Keratinocyte (primary cell): ENCODE data around the gene MBNL3. TPM values are rescaled to one million over a fixed set of nuclear protein-coding genes. Genes with fewer than 3 reads are reported as not detected.

Experiments
- DNase-seq: peaks from one replicate; pipeline ENCODE4 v3.0.0-alpha.2; 2011; ENCODE audit warnings: low read depth, missing footprints, low spot score
- FAIRE-seq: peaks from 2 replicates; lab custom pipeline; 2011; peaks lifted over from hg19 to GRCh38; lab: Jason Lieb, UNC
- H2AFZ ChIP-seq: 2 replicates; pipeline ENCODE4 v1.6.0; 2012; ENCODE audit warnings: low read length, control low read depth, inconsistent platforms; ENCODE audit not compliant: control insufficient read depth
- H3K27ac ChIP-seq: 2 replicates; pipeline ENCODE4 v1.5.1; 2011; ENCODE audit warnings: low read length; ENCODE audit not compliant: control insufficient read depth, insufficient read depth
- H3K27me3 ChIP-seq: 3 replicates; pipeline ENCODE4 v1.6.0; 2011; ENCODE audit warnings: low read length; ENCODE audit not compliant: control insufficient read depth, insufficient read depth; ENCODE audit errors: extremely low read depth
- H3K36me3 ChIP-seq, 2 experiments: 2 replicates in 1 of 2; 3 replicates in 1 of 2; pipeline ENCODE4 v1.5.1; 2011; ENCODE audit warnings: low read length in 2 of 2, mild to moderate bottlenecking in 1 of 2; ENCODE audit not compliant: control insufficient read depth in 2 of 2, insufficient read depth in 2 of 2; ENCODE audit errors: extremely low read depth in 1 of 2
- H3K4me1 ChIP-seq: 3 replicates; pipeline ENCODE4 v1.5.1; 2011; ENCODE audit warnings: low read length; ENCODE audit not compliant: control insufficient read depth, insufficient read depth; ENCODE audit errors: extremely low read depth
- H3K4me2 ChIP-seq: 3 replicates; pipeline ENCODE4 v1.6.0; 2011; ENCODE audit warnings: low read depth, low read length; ENCODE audit not compliant: control insufficient read depth, insufficient read depth; ENCODE audit errors: extremely low read depth
- H3K4me3 ChIP-seq, 3 experiments: fragments of 200-600 bp in 1 of 3; sonication (generic) in 1 of 3; 2 replicates in 2 of 3; 3 replicates in 1 of 3; pipeline ENCODE4 v1.5.1; 2011 to 2016; ENCODE audit warnings: low read length in 3 of 3, mild to moderate bottlenecking in 3 of 3, control low read depth in 2 of 3, inconsistent platforms in 1 of 3, low read depth in 1 of 3, mixed read lengths in 1 of 3, mixed run types in 1 of 3, moderate library complexity in 1 of 3; ENCODE audit not compliant: control insufficient read depth in 2 of 3, insufficient read depth in 2 of 3; ENCODE audit errors: extremely low read depth in 1 of 3
- H3K79me2 ChIP-seq: 2 replicates; pipeline ENCODE4 v1.6.0; 2012; ENCODE audit warnings: low read length; ENCODE audit not compliant: control insufficient read depth, insufficient read depth
- H3K9ac ChIP-seq: 3 replicates; pipeline ENCODE4 v1.6.0; 2011; ENCODE audit warnings: low read length; ENCODE audit not compliant: control insufficient read depth, insufficient read depth; ENCODE audit errors: extremely low read depth
- H3K9me1 ChIP-seq: 3 replicates; pipeline ENCODE4 v1.6.0; 2011; ENCODE audit warnings: low read length; ENCODE audit not compliant: control insufficient read depth, insufficient read depth; ENCODE audit errors: extremely low read depth
- H3K9me3 ChIP-seq: 2 replicates; pipeline ENCODE4 v1.5.1; 2012; ENCODE audit warnings: low read depth, low read length; ENCODE audit not compliant: control insufficient read depth
- H4K20me1 ChIP-seq: 3 replicates; pipeline ENCODE4 v1.6.0; 2011; ENCODE audit warnings: low read length; ENCODE audit not compliant: control insufficient read depth, insufficient read depth; ENCODE audit errors: extremely low read depth
- CTCF ChIP-seq, 3 experiments: IDR thresholded peaks in 1 of 3; conservative IDR thresholded peaks in 1 of 3; optimal IDR thresholded peaks in 1 of 3; 2 replicates in 2 of 3; 3 replicates in 1 of 3; pipeline versions ENCODE3 to v1.5.1; 2011; ENCODE audit warnings: low read length in 3 of 3, mild to moderate bottlenecking in 3 of 3, moderate library complexity in 2 of 3, control low read depth in 1 of 3, inconsistent platforms in 1 of 3; ENCODE audit not compliant: insufficient read depth in 2 of 3; ENCODE audit errors: extremely low read depth in 1 of 3
- EZH2 ChIP-seq: IDR thresholded peaks from one replicate; pipeline ENCODE4 v1.6.1; 2012; ENCODE audit warnings: inconsistent platforms, mild to moderate bottlenecking, low read length, moderate library complexity
- dilution Hi-C: fragments of 300-500 bp; cut with MboI; formaldehyde crosslinking; loops from one replicate; pipeline ENCODE4 v1.7.0; 2020; ENCODE audit warnings: low sequenced_read_pairs; ENCODE audit not compliant: extremely low pct_ligation_motif_present
- polyA plus RNA-seq, 5 experiments: library from polyadenylated mRNA; depleted of rRNA in 3 of 5; stranded (reverse) in 3 of 5; stranded (forward) in 1 of 5; unstranded in 1 of 5; fragments of >200 nt; gene quantifications; 1 replicate in 1 of 5; 2 replicates in 3 of 5; 3 replicates in 1 of 5; pipeline versions ENCODE4 v1.2.1 to v1.2.3, GENCODE V29; 2011 to 2012; ENCODE audit warnings: missing spikeins in 2 of 5, low read depth in 1 of 5, low replicate concordance in 1 of 5

The MBNL3 gene
- polyA plus RNA-seq, 1 donor (not counting 4 experiments of a cell fraction or from before 2014, with no cell fraction given) = 6.9 TPM

- H3K4me2 ChIP-seq = no peak overlapping the region
- no peak overlapping the region for H3K4me3 ChIP-seq
- H3K27ac ChIP-seq = no peak overlapping the region
- dilution Hi-C loops = no loop called here
- H3K36me3 ChIP-seq = no peaks in the 10 kb centered on the region
- FAIRE-seq (no peak), DNase-seq (no peak)
- no peaks in the 10 kb centered on the region for H3K4me1 ChIP-seq
- H3K27me3 ChIP-seq = no peaks in the 10 kb centered on the region
- H4K20me1 ChIP-seq = no peaks in the 10 kb centered on the region
- TF ChIP-seq CTCF (optimal IDR thresholded peaks at IDR 0.05 in 1 of 3, IDR thresholded peaks at IDR 0.05 in 1 of 3, conservative IDR thresholded peaks at IDR 0.05 in 1 of 3; ENCODE audit: extremely low read depth in 1 of 3, insufficient read depth in 2 of 3, low read length in 3 of 3) (no peak), EZH2 (no peak)
- H3K9ac ChIP-seq = no peak overlapping the region
- H3K79me2 ChIP-seq = no peaks in the 10 kb centered on the region
- no peaks in the 10 kb centered on the region for H3K9me1 ChIP-seq
- no peaks in the 10 kb centered on the region for H3K9me3 ChIP-seq
- H2AFZ ChIP-seq = no peak overlapping the region
Observed at GRCh38 chrX:132435222-132435621, 53.6 kb downstream of the MBNL3 start.

GRCh38 chrX:132433551-132433950, 55.3 kb downstream of the MBNL3 start:
- no peak overlapping the region for H3K27ac ChIP-seq
- no peaks in the 10 kb centered on the region for H3K27me3 ChIP-seq
- H3K9ac ChIP-seq = no peak overlapping the region
- no peaks in the 10 kb centered on the region for H3K9me3 ChIP-seq
- no peak for DNase-seq
- no peak for FAIRE-seq
- dilution Hi-C loops = no loop called here
- H3K36me3 ChIP-seq = no peaks in the 10 kb centered on the region
- no peak overlapping the region for H2AFZ ChIP-seq
- no peaks in the 10 kb centered on the region for H4K20me1 ChIP-seq
- H3K4me2 ChIP-seq = no peak overlapping the region
- TF ChIP-seq EZH2 = no peak
- TF ChIP-seq CTCF (optimal IDR thresholded peaks at IDR 0.05 in 1 of 3, IDR thresholded peaks at IDR 0.05 in 1 of 3, conservative IDR thresholded peaks at IDR 0.05 in 1 of 3; ENCODE audit: extremely low read depth in 1 of 3, insufficient read depth in 2 of 3, low read length in 3 of 3) = no peak
- H3K4me3 ChIP-seq = no peak overlapping the region
- no peaks in the 10 kb centered on the region for H3K4me1 ChIP-seq
- no peaks in the 10 kb centered on the region for H3K9me1 ChIP-seq
- no peaks in the 10 kb centered on the region for H3K79me2 ChIP-seq
